Measurements from ENCODE around the gene ATXN2.

- no peak for TF ChIP-seq POLR2A (IDR thresholded peaks at IDR 0.05)
- TF ChIP-seq CTCF (IDR thresholded peaks at IDR 0.05), result no peak
Measured at GRCh38 chr12:111417784-111418593, 181.1 kb downstream of the ATXN2 start.

Data from thyroid gland (tissue), 4 donors.